Lung microvascular endothelial cell (primary cell): ENCODE measurements around the gene COL18A1. TPM values are rescaled to one million over a fixed set of nuclear protein-coding genes. Genes with fewer than 3 reads are reported as not detected.

ENCODE experiments used
- DNase-seq, 2 donors: peaks; one replicate each; pipeline versions ENCODE4 v3.0.0 to v3.0.0-alpha.2; 2010; ENCODE audit warnings: low read depth in 2 of 2
- total RNA-seq: library from RNA; depleted of rRNA; stranded (reverse); fragments of >200 nt; gene quantifications from 2 replicates; pipeline ENCODE4 v1.2.1, GENCODE V29; 2014

COL18A1 gene
- total RNA-seq, 1 donor from 2014 or later: 139 TPM

GRCh38 chr21:45479691-45480675 is 75.0 kb downstream of the COL18A1 start:
- DNase-seq: no peak

GRCh38 chr21:45480701-45481500 is 75.9 kb downstream of the COL18A1 start:
- no peak for DNase-seq

- DNase-seq: no peak
These were observed 76.6 kb downstream of the COL18A1 start for GRCh38 chr21:45481566-45481965.

- DNase-seq: no peak
These were observed 77.3 kb downstream of the COL18A1 start for GRCh38 chr21:45481977-45482898.

DNA sequence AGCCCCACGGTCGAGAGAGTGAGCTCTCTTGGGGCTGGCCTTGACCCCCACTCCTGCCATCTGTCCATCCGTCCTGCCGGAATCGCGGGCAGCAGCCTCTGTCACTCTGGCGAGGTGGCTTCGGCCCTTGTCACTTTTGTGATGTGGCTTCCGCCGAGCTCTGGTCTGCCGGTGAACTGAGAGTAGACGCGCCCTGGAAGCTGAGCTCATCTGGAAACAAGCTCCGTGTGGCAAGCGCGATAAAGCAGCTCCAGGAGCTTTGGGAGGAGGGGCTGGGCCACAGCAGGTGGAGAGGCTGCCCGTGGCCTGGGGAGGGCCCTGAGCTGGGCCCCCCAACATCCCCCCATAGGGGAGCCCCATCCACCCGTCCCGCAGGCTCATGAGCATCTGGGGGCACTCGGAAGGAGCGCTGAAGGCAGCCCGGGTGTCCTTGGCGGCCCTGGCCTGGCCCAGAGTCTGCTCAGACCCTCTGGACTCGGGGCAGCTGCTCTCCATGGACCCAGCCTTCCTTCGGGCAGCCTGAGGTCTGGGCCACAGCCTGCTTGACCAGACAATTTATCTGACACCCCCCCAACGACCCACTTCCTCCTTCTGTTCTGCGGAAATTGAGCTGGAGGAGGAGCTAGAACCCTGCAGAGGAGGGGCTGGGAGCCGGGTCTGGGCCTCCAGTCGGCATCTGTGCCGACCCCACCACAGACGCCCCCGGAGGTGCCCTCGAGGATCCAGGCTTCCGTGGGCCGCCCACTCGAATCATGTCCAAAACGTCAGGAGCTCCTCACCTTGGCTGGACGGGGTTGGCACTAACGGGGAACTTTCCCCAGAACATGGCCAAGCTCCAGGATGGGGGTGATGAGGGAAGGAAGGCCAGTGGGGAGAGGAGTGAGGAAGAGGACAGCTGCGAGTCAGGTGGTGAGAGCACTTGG is 78.2 kb downstream of the COL18A1 start:
- no peak for DNase-seq

GRCh38 chr21:45484318-45484717 is 79.4 kb downstream of the COL18A1 start:
- DNase-seq: no peak

DNA sequence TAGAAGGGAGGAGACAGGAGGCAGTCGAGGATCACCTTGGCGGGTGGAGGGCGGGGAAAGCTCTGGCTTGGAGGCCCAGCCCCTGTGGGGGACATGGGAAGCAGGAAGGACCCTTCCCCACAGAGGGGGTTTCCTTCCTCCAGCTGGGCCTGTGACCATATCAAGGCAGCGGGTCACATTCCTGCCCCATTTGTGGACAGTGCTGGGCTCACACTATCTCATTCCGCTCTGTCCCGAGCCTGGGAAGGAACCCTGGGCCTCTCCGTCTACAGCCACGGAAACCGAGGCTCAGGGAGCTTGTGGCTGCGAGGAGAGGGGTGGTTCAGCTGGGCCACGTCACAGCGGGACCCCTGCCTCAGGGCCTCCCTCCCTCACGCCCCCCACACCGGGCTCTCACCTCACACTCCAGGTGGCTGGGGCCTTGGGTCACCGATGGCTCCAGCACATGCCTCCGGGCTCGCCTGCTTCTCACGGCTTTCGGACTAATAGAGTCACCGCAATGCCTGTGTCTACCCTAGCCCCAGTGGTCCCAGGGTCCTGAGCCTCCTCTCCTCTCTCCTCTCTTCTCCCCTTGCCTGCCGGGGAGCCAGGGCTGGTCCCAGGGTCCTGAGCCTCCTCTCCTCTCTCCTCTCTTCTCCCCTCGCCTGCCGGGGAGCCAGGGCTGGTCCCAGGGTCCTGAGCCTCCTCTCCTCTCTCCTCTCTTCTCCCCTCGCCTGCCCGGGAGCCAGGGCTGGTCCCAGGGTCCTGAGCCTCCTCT is 80.9 kb downstream of the COL18A1 start:
- DNase-seq: no peak

DNA sequence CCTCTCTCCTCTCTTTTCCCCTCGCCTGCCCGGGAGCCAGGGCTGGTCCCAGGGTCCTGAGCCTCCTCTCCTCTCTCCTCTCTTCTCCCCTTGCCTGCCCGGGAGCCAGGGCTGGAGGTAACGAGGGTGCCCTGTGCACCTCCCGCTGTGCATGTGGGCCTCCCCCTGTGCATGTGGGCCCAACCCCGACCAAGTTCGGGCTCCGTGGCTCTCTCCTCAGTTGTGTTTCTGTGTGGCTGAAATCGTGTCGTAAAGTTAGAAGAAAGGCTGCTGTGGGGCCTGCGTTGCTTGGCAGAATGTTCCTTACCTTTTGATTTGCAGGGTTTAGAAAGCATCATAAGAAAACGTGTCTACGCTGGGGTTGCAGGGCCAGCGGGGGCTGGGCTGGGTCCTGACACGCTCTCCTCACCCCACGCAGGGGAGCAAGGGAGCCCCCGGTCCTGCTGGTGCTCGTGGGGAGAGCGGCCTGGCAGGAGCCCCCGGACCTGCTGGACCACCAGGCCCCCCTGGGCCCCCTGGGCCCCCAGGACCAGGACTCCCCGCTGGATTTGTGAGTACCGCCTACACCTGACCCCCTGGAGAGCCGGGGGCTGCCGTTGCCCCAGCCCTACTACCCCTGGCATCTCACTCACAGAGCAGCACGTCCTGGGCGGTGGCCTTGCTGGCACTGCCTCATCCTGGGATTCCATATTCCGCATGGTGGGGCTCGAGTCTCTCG is 81.6 kb downstream of the COL18A1 start:
- DNase-seq: no peak

- no peak for DNase-seq
These were observed 82.3 kb downstream of the COL18A1 start for GRCh38 chr21:45487161-45487806.

DNA sequence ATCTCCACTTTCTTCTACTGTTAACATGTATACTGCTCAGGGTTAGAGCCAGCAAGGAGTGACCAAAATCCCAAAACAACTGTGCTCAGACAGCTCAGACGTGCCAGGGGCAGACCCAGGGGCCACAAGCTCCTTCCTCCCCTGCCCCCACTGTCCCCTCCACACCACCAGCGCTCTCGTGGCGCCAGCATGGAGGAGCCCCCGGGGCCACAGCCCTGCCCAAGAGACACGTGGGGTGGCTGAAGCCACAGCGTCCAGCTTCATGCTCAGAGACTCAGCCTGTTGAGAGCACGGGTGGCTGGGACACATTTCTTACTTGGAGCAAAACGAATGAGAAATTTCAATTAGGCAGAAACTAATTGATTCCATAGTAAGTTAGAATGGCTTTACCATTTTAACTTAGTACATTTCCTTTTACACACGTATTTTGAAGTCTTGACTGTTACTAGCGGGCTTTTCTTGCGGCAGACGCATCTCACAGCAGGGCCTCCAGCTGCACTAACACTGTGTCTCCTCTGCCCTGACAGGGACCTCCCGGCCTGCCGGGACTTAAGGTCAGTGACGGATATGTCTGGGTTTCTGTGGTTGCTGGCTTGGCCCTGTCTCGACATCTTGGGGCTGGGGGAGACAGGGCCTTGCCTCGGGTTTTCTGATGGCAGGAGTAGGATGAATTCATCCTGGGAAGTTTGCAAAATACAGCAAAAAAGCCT is 83.1 kb downstream of the COL18A1 start:
- DNase-seq: no peak

DNA sequence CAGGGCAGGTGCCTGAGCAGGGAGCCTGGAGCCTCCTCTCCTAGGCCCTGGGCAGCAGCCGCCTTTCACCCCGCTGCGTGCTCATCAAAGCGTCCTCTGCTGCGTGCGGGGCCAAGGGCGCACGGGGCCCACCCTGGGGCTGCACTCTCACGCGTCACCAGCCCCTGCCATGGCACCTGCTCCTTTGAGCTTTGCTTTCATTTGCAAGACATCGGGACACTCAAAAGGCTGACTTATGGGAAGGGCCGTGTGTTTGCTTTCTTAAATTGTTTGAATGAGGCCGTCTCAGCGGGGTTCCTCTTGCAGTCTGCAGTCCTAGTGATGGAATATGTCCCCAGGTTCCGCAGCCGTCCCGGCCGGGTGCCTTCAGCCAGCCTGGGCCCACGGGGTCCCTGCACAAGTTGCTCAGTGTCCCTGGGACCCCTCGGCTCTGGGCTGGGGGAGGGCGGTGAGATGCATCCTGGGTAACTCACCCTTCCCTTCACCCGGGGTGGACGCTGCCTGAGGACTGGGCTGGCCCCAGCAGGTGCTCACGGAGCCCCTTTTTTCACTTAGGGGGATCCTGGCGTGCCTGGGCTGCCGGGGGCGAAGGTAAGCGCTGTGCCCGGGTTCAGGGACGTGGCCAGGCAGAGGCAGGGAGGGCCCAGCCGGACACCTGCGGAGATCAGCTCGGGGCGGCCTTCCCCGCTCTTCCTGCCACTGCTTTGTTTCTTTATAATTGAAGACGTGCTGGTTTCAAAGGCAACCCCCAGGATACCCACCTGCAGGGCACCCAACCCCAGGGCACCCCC is 84.2 kb downstream of the COL18A1 start:
- no peak for DNase-seq

- DNase-seq: no peak
These were observed 84.7 kb downstream of the COL18A1 start for GRCh38 chr21:45489722-45489982.

GRCh38 chr21:45490049-45490731 is 85.2 kb downstream of the COL18A1 start:
- DNase-seq: no peak

DNA sequence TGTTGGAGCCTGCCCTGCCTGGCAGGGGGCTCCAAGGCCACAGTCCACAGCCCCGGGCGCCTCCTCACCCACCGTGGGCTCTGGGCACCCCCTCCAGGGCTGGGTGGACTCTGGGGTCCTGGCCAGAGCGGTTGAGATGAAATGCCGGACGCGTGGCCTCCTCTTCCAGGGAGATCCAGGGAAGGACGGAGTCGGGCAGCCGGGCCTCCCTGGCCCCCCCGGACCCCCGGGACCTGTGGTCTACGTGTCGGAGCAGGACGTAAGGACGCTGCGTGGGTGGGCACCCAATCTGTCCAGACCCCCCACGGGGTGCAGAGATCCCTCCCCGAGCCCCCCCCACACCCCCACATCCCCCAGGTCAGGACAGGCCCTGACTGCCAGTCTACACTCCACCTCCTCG is 86.1 kb downstream of the COL18A1 start:
- no peak for DNase-seq

GRCh38 chr21:45491623-45492022 is 86.7 kb downstream of the COL18A1 start:
- no peak for DNase-seq

GRCh38 chr21:45492765-45493164 is 87.8 kb downstream of the COL18A1 start:
- DNase-seq: no peak
